ENCODE data around the gene KCNG2. TPM values are rescaled to one million over a fixed set of nuclear protein-coding genes. Genes with fewer than 3 reads are reported as not detected.

The KCNG2 gene
- total RNA-seq, 1 donor: under 0.01 TPM

- TF ChIP-seq, protein P1, sequence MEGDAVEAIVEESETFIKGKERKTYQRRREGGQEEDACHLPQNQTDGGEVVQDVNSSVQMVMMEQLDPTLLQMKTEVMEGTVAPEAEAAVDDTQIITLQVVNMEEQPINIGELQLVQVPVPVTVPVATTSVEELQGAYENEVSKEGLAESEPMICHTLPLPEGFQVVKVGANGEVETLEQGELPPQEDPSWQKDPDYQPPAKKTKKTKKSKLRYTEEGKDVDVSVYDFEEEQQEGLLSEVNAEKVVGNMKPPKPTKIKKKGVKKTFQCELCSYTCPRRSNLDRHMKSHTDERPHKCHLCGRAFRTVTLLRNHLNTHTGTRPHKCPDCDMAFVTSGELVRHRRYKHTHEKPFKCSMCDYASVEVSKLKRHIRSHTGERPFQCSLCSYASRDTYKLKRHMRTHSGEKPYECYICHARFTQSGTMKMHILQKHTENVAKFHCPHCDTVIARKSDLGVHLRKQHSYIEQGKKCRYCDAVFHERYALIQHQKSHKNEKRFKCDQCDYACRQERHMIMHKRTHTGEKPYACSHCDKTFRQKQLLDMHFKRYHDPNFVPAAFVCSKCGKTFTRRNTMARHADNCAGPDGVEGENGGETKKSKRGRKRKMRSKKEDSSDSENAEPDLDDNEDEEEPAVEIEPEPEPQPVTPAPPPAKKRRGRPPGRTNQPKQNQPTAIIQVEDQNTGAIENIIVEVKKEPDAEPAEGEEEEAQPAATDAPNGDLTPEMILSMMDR (IDR thresholded peaks at IDR 0.05; ENCODE audit: insufficient read depth, low read depth, low read length): no peak
- DNase-seq (ENCODE audit: low read depth): no peak
- H3K4me3 ChIP-seq (ENCODE audit: low read depth, low read length): no peak overlapping the region
Observed at GRCh38 chr18:79780547-79780946, 17.2 kb upstream of the KCNG2 start.

DNA sequence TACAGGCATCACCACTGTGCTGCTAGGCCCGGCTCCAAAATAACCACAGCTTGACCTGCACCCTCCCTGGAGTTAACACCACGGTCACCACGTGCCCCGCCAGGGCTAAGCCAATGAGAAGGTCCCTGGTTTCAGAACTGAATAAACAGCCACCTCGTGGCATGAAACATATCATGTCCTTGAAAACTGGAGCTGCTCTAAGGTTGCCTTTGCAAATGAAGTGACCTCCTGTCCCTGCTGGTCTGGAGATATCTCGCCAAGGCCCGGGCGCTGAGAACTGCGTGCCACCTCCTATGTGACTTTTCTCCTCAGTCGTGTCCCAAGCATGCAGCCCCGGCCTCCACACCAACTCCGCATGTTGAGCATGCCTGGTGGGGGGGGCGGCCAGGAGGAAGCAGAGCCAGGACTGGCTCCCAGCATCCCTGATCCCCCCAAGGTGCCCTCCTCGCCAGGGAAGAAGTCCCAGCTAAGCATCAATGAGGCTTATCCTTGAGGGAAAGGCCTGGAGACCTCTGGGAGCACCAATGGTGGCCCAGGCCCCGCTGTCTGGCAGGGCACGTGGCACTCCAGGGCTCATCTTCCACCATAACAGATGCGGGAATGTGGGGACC lies 16.3 kb upstream of the KCNG2 start:
- DNase-seq (ENCODE audit: low read depth): no peak
- TF ChIP-seq, protein P1 (IDR thresholded peaks at IDR 0.05; ENCODE audit: insufficient read depth, low read depth, low read length): no peak
- H3K4me3 ChIP-seq (ENCODE audit: low read depth, low read length): no peak overlapping the region

- H3K4me3 ChIP-seq (ENCODE audit: low read depth, low read length): no peak overlapping the region
- TF ChIP-seq, protein P1 (IDR thresholded peaks at IDR 0.05; ENCODE audit: insufficient read depth, low read depth, low read length): no peak
- DNase-seq (ENCODE audit: low read depth): no peak
Observed at GRCh38 chr18:79782566-79783308, 15.0 kb upstream of the KCNG2 start.

DNA sequence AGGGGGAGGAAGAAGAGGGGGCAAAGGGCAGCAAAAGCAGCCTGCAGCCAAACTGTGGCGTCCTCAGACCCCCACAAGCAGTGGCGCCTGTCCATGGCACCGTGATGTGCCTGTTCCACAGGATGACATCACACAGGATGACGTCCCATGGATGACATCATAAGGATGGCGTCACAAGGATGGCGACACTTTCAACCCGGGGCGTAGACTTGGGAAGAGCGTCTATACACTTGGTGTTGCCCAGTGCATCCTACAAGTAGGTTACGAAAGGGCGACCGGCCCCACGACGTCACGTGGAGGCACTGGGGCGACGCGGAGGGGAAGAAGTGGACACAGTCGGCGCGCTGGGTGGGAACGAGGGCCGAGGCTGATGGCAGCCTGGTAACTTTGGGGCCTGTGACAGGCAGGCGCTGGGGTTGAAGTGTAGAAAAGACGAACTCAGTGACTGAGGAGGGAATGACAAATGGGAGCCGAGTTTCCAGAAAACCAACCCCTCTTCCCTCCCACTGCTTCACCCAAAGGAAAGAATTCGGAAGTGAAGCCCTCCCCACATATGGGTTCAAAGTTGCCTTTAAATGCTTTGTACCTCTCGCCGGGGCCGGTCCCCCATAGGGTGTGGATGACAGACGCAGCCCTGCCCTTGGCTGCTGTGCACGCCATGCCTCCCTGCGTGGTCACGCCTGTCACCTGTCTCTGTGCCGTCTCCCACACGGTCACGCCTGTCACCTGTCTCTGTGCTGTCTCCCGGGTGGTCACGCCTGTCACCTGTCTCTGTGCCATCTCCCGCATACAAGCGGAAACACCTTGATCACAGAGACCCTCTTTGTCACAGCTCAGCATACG lies 13.4 kb upstream of the KCNG2 start:
- no peak overlapping the region for H3K4me3 ChIP-seq (ENCODE audit: low read depth, low read length)
- TF ChIP-seq, protein P1 (IDR thresholded peaks at IDR 0.05; ENCODE audit: insufficient read depth, low read depth, low read length): no peak
- no peak for DNase-seq (ENCODE audit: low read depth)

DNA sequence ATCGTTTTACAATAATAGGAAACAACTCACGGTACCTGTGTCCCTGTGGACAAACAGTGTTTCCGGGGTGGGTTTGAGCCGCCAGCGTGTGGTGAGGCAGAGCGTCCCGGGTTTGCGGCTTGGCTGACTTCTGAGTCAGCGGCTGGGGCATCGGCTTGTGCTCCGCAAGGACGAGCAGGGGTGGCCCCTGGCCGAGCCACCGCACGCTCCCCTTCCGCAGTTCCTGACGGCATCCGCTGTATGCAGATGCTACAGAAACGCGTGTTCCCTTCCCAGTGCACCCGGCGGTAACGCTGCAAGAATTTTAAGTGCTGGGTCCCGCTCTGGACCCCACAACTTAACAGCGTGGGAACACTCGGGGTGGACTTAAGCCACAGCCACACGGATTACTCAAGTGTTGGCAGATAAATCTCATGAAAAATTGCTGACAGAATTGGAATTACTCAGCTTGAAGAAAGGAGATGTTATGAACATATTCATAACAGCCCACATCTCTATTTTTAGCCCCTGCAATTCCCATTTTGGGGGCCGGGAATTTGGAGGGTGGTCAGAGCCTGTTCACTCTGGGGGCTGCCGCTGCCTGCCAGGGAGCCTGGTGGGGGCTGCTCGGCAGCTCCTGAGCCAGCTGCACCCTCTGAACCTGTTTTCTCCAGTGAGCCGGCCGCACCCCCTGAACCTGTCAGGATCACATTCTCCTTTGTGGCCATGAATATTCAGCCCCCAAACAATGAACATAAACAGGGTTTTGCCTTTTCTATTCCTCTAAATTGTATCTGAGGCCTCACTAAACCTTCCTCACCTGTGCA lies 12.6 kb upstream of the KCNG2 start:
- peak; percentile 75 for DNase-seq (ENCODE audit: low read depth)
- H3K4me3 ChIP-seq (ENCODE audit: low read depth, low read length): no peak overlapping the region
- TF ChIP-seq, protein P1 (IDR thresholded peaks at IDR 0.05; ENCODE audit: insufficient read depth, low read depth, low read length): no peak

DNA sequence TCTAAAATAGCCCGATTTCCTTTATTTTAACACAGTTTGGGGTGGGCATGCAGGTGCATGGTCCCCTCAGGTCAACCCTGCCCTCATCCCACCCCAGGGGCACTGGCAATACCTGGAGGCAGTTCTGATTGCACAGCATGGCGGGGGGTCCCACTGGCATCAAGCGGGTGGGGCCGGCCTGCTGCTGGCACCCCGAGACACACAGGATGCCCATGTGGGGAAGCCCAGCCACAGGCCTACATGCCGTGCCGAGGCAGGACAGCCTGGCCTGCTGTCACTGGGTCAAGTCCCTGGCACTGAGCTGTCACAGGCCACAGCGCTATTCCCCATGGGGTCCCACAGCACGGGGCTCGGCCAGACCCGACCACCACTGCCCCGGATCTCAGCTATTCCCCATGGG lies 11.9 kb upstream of the KCNG2 start:
- TF ChIP-seq, protein P1 (IDR thresholded peaks at IDR 0.05; ENCODE audit: insufficient read depth, low read depth, low read length): no peak

More for the DNA sequence above, 11.9 kb upstream of the KCNG2 start:
- DNase-seq (ENCODE audit: low read depth): no peak
- H3K4me3 ChIP-seq (ENCODE audit: low read depth, low read length): no peak overlapping the region

All from fibroblast of villous mesenchyme (primary cell).